ENCODE measurements around the gene RBM12.
"Not testable (repeated sequence)": the region's sequence is repeated elsewhere in the genome, so short reads cannot be mapped to it uniquely, and the experiment has no call there.

RBM12 gene

GRCh38 chr20:35698298-35699126 lies 33.8 kb upstream of the RBM12 start:
- DNase-seq (ENCODE audit: low spot score), result no peak

GRCh38 chr20:35697696-35698297 lies 33.1 kb upstream of the RBM12 start:
- DNase-seq (ENCODE audit: low spot score), result no peak

- DNase-seq (ENCODE audit: low spot score), result no peak
Observed at GRCh38 chr20:35695978-35696377, 31.3 kb upstream of the RBM12 start.

GRCh38 chr20:35695245-35695749 lies 30.6 kb upstream of the RBM12 start:
- no peak for DNase-seq (ENCODE audit: low spot score)

- DNase-seq (ENCODE audit: low spot score), result no peak
Observed at GRCh38 chr20:35690265-35690664, 25.6 kb upstream of the RBM12 start.

- DNase-seq (ENCODE audit: low spot score), result not testable (repeated sequence)
Observed at GRCh38 chr20:35686872-35687271, 22.2 kb upstream of the RBM12 start.

GRCh38 chr20:35685368-35685767 lies 20.7 kb upstream of the RBM12 start:
- not testable (repeated sequence) for DNase-seq (ENCODE audit: low spot score)

GRCh38 chr20:35681960-35682359 lies 17.3 kb upstream of the RBM12 start:
- DNase-seq (ENCODE audit: low spot score), result no peak

GRCh38 chr20:35680452-35681183 lies 15.9 kb upstream of the RBM12 start:
- no peak for DNase-seq (ENCODE audit: low spot score)

GRCh38 chr20:35674921-35675320 lies 10.2 kb upstream of the RBM12 start:
- DNase-seq (ENCODE audit: low spot score), result no peak

- DNase-seq (ENCODE audit: low spot score), result no peak
Observed at GRCh38 chr20:35673884-35674283, 9.2 kb upstream of the RBM12 start.

GRCh38 chr20:35669681-35670080 lies 5.0 kb upstream of the RBM12 start:
- no peak for DNase-seq (ENCODE audit: low spot score)

- DNase-seq (ENCODE audit: low spot score), result no peak
Observed at GRCh38 chr20:35669221-35669620, 4.5 kb upstream of the RBM12 start.

- no peak for DNase-seq (ENCODE audit: low spot score)
Observed at GRCh38 chr20:35665949-35666288, 1.2 kb upstream of the RBM12 start.

GRCh38 chr20:35663516-35664465 lies 909 bp downstream of the RBM12 start:
- peak; percentile 65 for DNase-seq (ENCODE audit: low spot score)

GRCh38 chr20:35662551-35662950 lies 2.1 kb downstream of the RBM12 start:
- DNase-seq (ENCODE audit: low spot score), result no peak

- DNase-seq (ENCODE audit: low spot score), result no peak
Observed at GRCh38 chr20:35661908-35662307, 2.8 kb downstream of the RBM12 start.

- no peak for DNase-seq (ENCODE audit: low spot score)
Observed at GRCh38 chr20:35661053-35661452, 3.6 kb downstream of the RBM12 start.

- DNase-seq (ENCODE audit: low spot score), result no peak
Observed at GRCh38 chr20:35660122-35660937, 4.4 kb downstream of the RBM12 start.

GRCh38 chr20:35657271-35657670 lies 7.4 kb downstream of the RBM12 start:
- no peak for DNase-seq (ENCODE audit: low spot score)

GRCh38 chr20:35654415-35654814 lies 10.3 kb downstream of the RBM12 start:
- no peak for DNase-seq (ENCODE audit: low spot score)

All from left forelimb (tissue), 1 donor.